Measurements from ENCODE around the gene TTC4.

DNA sequence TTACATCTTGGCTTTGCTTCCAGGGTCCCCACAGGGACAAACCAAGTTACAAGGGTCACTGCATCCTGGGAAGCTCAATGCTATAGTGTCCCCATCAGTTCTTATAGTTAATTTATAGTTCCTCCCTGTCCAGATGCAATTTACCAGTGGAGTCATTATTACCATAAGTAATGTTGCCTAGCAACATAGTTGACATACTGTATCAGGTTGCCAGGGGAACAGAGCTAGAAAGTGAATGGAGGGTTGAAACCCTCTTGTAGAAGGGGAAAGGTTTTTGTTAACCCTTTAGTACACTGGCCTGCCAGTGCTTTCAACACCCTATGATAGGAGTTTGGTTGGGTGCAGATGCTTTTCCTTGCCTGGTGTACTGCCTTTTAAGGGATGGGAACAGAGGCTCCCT lies 34.3 kb upstream of the TTC4 start:
- TF ChIP-seq CTCF (IDR thresholded peaks at IDR 0.05) (no peak), POLR2A (IDR thresholded peaks at IDR 0.05) (no peak)

Measured in tibial nerve (tissue), 3 donors.